GM19023 (cell line): ENCODE data around the gene MICU1.
"Not testable (repeated sequence)": the region's sequence is repeated elsewhere in the genome, so short reads cannot be mapped to it uniquely, and the experiment has no call there.

Source experiments
- ATAC-seq: cut with Tn5 transposase; IDR thresholded peaks from one replicate; pipeline ENCODE4 v1.9.1; 2021; ENCODE audit warnings: mild to moderate bottlenecking, moderate library complexity; ENCODE audit not compliant: unreplicated experiment

Gene MICU1

DNA sequence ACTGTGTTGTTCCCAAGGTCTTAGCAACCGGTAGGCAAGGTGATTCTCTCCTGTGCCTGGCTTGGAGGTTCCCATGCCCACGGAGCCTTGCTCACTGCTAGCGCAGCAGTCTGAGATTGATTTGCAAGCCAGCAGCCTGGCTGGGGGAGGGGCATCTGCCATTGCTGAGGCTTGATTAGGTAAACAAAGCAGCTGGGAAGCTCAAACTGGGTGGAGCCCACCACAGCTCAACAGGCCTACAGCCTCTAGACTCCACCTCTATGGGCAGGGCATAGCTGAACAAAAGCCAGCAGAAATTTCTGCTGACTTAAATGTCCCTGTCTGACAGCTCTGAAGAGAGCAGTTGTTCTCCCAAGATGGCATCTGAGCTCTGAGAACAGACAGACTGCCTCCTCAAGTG, 230.3 kb downstream of the MICU1 start:
- not testable (repeated sequence) for ATAC-seq

DNA sequence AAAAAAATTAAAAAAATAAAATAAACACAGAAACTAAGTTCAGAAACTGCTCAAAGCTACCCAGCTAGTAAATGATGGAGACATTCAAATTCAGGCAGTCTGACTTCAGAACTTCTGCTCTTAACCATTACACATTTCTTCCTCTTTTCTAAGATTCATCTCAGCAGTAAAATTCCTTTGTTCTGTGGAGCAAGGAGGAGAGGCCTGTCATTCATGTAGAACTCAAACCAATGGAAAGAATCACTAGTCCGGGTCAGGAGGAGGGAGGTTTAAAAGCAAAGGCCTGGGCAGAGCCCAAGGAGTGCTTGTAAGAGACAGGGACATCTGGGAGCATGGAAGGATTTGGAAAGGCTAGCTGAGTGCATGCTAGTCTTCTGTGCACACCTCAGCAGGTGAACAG, 233.3 kb downstream of the MICU1 start:
- no peak for ATAC-seq

DNA sequence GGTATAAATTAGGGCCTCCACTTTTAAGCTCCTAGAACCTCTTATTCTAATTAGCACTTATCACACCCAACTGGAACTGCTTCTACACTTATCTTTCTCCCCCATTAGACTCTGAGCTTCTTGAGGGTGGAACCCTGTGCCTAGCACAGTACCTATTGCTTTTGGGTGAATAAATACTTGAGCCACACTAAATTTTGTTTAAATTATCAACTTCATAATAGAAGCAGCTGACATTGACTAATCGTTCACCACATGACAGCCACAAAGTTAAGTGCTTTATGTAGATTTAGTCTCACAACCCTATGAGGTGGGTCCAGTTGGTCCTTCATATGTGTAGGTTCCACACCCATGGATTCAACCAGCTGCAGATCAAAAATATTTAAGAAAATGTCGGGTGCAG, 235.1 kb downstream of the MICU1 start:
- ATAC-seq = no peak

DNA sequence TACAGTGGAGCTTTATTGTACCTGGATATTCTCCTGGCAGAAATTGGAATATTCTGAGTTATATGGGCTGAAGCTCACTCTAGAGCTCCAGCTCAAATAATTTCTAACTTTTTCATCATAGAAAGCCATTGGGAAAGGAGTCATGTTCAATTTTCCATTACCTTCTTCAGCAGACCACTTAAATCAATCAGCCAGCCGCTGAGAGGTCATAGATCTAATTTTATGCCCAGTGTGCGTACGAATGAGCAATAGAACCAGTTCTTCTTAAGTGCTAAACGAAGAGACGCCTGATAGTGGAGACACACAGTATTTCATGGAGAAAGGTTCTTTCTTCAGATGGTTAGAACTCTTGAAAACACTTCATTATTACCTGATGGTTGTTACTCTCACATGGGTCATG, 236.2 kb downstream of the MICU1 start:
- no peak for ATAC-seq

DNA sequence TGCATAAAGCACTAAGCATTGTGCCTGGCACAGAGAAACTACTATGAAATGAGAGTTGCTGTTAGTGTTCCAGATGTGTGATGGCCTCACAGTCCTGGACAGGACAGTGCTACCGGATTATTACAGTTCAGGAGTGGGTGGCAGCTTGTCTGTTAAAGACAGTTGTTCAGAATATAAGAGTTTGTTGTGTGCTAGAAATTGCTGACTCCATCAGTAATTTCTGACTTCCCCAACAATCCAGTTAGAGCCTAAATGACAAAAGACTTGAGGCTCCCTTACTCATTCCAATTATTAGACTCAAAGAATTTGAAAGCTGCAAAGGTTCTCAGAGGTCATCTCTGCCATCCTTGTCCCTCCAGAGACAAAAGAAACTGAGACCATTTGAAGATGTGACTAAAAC, 236.9 kb downstream of the MICU1 start:
- ATAC-seq = no peak

DNA sequence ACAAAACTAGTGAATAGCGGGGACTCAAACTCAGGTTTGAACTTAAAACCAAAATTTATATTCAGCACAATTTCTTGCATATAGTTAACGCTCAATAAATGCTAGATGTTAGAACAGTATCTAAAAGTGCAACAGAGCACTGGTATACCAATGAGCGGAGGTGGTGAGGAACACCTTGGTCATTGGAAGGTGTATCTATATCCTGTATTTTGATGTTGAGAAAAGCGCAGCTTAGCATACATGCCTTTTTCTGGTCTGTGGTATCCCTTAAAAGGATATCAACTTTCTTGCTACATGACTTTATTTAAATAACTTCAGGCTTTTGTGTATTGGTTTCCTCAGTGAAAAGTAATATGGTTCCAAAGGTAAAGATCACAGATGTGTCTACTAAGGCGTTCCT, 237.8 kb downstream of the MICU1 start:
- ATAC-seq = no peak

DNA sequence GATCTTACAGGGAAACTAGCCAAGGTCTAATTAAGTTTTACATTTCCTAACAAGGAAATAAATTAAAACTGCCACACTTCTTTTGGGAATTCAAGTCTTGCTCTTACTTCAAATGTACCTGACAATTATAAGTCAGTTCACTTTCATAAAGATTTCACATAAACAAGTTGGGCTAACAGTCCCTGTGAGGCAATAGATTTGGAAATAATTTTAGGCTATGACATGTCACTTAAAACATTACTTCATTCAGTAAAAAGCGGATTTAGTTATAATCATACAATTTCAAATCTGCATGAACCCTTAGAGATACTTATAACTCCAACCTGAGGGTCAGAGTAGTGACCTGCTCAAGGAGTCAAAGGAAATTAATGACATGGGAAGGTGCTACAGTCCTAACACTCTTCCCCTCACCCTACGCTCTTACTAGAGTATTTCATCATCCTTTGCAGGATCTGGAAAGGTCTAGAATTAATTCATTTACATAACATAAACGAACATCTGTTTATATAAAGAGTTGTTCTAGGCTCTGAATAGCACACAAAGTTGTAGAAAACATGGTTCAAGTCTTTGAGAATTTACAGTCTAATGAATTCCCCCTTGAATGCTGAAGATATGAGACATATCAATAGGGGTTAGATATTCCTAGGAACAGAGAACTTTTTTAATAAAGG, 238.8 kb downstream of the MICU1 start:
- no peak for ATAC-seq

DNA sequence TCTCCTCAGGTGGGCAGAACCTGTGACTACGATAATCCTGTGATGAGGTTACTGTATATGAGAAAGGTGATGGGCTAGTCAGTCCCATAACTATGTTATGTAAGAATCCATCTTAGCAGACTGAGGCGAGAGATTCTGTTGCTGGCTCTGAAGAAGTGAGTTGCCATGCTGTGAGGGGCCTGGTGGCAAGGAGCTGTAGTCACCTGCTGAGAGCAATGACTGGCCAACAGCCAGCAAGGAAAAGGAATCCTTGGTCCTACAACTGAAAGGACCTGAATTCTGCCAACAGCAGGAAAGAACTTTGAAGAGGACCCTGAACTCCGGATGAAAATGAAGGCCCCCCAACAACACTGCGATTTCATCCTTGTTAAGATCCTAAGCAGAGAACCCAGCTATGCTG, 240.2 kb downstream of the MICU1 start:
- no peak for ATAC-seq

DNA sequence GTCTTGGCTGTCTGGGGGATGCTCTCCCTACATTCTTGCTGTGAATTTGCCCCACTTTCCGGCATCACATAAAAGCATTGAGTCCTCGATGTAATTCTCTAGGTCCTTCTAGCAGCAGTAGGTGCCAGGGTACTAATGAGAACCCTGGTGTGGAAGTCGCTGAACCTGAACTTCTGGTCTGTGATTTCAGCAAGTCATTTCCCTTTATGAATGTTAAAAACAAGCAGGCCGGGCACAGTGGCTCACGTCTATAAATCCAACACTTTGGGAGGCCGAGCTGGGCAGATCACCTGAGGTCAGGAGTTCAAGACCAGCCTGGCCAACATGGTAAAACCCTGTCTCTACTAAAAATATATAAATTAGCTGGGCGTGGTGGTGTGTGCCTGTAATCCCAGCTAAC, 240.9 kb downstream of the MICU1 start:
- ATAC-seq = not testable (repeated sequence)

DNA sequence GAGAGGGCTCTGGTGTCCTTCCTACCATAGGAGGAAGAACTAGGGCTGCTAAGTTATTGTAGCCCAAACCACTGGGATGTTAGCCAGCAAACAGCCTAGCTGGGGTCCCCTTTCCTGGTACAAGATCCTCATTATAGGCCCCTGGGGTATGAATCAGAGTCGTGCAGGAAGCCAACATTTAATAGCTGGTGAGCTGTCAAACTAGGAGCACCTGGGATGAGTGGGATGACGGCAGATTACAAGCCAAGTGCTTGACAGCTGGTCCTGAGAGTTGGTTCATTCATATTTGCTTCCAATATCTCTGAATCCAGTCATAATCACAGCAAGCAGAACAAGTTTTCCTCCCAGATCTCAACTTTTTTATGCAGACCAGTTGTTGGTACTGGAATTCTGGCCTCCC, 246.1 kb downstream of the MICU1 start:
- ATAC-seq = no peak

DNA sequence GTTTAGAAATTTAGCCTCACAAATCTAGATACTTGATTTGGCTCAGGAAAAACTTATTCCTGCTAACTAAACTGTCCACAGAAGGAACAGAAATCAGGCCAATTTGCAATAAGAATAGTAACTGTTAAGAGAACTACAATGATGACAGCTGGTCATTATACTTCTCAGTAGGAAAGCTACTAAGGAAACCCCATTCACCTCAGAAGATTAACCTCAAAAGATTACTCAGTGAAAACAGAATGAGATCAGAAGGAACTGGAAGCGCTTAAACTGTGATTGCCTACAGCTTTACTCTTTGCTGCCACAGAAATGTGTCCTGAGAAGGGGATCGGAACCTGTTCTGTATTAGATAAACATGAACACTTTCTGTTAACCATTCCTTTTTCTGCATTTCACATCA, 246.8 kb downstream of the MICU1 start:
- ATAC-seq = no peak

DNA sequence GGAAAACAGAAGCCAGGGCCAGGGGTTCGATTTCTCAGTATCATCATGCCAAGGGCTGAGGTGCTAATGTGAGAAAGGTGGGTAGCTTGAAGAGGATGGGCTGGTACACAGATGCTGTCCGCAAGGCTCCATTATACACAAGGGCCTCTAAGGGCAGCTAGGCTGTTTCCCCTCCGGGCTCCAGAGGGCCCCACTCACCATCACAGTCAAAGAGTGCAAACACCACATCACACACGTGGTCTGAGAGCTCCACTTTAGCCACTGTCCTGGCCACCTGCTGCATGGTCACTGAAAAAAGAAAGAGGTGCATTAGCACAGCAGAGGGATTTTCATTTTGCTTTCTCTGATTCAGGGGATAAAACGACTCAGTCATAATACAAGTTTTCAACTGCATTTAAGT, 250.3 kb downstream of the MICU1 start:
- ATAC-seq = no peak

DNA sequence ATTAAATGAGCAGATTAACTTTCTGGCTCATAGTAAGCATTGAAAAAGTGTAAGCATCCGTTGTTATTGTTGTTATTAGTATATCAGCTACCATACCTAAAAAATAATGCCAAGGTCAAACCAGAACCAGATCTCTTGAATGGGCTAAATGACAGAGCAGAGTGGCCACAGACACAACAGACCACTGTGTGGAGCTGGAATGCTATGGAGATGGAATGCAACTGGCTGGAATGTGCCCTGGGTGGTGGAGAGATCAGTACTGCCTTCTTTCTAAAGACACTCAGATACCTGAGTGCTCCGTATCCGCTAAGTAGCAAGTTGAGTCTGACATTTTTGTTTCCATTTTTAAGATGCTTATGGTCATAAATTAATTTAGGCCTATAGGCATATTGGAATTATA, 250.7 kb downstream of the MICU1 start:
- ATAC-seq = no peak

DNA sequence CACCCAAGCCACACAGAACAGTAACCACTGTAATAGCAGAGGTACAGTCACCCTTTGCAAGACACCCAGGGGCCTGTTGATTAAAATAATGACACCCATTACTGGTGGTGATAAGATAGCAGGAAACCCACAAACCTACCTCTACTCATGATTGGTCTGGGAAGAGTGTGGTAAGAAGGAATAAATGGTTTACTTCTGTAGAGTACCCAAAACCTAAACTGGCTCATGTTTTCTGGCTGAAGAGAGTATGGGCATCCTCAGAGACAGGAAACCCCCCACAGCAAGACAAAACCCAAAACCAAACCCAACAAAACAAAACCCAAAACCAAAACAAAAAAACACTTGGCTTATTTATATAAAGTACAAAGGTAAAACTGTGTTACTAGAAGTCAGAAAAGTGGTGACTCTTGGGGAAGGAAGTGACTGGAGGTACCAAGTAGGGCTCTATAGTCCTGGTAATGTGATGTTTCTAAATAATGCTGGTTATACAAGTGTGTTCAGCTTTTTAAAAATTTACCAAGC, 255.6 kb downstream of the MICU1 start:
- no peak for ATAC-seq

DNA sequence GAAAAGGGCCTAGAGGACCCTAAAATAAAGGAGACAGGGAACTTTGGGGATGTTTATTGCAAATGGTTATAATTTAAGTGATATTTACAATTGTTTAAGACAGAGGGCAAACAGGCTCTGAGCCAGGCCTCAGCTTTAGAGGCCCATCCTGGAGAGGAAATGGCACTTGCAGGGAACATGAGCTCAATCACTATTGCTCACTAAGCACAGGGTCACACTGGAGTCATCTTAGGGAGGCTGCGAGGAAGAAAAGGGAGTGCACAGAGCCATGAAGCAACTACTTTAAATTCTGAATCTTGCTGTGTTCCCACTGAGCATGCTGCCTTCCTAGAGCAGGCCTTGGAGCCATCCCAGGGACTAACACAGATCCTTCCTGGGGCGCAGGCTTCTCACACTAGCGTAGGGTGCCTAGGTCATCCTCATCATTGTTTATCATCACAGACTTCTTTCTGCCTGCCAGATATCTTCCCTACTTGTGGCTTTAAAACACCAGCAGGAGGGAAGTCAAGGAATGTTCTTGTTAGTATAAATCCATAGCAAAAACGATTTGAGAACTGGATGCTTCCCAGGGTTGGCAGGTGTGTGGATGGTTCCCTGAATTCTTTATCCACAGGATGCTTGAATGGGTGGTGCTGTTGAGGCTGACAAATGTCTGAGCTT, 258.4 kb downstream of the MICU1 start:
- ATAC-seq = no peak

DNA sequence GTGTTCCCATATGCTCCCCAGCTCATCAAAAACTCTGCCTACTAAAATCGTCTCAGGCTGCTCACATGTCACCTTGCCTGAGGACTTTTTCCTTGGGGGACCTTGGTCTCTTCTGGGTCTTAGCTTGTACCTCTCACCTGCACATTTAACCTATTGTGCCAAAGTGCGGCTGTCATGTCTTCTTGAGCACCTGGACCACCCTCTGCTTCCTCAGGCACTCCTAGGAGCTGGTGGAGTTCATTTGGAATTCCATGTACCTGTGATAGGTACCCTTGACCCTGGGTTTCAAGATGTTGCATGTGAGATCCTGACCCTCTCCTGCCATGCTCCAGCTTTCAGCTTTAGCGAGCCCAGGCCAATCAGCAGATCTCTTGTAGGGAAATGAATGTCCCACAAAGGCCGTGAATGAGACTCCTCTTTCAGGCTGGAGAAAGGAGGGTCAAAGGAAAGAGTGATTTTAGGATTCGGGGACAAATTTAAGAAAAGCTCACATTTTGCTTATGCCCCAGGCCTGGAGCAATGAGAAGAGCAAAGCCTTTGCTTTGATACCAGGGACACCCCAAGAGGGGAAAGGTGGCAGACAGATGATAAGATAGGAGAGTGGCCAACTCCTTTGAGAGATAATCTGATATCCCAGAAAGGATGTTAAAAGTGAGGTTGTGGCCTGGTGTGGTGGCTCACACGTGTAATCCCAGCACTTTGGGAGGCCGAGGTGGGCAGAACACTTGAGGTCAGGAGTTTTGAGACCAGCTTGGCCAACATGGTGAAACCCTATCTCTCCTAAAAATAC, 260.6 kb downstream of the MICU1 start:
- no peak for ATAC-seq

DNA sequence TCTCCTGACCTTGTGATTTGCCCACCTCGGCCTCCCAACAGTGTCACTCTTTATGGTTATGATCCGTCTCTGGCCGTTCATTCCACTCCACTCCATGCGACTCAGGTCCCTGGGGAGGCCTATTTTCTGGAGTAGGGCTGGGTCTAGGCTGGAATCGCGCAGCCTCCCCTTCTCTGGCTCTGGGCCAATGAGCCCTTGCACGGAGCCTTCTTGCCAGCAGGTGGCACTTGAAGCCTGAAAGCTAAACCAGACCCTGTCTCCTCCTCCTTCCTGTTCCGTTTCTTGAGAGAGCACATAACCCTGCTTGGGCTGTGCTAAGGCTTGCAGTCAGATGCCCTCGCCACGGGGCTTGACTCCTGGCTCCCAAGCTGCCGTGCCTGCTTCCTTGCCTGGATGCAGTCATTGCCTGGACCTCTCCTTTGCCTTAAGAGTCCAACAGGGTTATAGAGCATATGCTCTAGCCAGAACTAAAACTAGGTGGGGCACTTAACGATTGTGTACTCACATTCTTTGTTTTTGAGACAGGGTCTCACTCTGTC, 261.6 kb downstream of the MICU1 start:
- ATAC-seq = peak; percentile 89

DNA sequence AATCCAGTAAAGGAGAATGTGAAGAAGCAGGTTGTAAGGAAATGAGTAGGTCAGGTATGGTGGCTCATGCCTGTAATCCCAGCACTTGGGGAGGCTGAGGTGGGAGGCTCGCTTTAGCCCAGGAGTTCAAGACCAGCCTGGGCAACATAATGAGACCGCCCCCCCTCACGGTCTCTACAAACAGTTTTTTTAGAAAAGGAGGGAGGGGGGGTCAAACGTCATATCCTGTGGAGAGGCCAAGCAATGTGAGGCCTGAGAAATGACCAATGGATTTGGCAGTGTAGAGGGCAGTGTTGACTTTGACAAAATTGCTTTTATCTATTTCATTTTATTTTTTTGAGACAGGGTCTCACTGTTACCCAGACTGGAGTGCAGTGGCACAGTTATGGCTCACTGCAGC, 268.9 kb downstream of the MICU1 start:
- no peak for ATAC-seq

DNA sequence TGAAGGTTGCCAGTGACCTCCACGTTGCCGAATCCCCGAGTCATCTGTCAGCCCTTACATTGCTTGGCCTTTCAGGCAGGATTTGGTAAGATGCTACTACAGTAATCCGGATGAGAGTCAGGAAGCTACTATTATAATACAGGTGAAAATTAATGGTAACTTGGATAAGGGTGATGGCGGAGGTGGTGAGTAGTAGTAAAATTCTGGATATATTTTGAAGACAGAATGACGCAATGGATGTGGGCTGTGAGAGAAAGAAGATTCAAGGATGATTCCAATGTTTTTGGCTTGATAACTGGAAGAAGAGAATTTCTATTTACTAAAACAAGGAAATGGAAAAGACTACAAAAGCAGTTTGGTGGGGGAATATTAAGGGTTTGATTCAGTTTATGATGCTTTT, 269.8 kb downstream of the MICU1 start:
- no peak for ATAC-seq

DNA sequence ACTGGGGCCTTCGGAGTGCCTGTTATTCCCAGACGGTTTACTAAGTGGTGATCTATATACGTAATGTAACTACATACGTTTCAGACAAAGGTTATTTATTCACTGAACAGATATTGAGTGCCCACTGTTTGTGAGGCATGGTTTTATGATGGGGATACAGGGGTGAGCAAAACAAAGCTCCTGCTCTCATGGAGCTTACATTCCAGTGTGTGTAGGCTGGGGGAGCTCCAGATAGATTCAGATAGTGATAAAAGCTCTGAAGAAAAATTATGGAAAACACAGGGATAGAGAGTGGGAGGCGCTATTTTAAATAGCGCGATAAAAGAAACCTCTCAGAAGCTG, 270.7 kb downstream of the MICU1 start:
- ATAC-seq = no peak

DNA sequence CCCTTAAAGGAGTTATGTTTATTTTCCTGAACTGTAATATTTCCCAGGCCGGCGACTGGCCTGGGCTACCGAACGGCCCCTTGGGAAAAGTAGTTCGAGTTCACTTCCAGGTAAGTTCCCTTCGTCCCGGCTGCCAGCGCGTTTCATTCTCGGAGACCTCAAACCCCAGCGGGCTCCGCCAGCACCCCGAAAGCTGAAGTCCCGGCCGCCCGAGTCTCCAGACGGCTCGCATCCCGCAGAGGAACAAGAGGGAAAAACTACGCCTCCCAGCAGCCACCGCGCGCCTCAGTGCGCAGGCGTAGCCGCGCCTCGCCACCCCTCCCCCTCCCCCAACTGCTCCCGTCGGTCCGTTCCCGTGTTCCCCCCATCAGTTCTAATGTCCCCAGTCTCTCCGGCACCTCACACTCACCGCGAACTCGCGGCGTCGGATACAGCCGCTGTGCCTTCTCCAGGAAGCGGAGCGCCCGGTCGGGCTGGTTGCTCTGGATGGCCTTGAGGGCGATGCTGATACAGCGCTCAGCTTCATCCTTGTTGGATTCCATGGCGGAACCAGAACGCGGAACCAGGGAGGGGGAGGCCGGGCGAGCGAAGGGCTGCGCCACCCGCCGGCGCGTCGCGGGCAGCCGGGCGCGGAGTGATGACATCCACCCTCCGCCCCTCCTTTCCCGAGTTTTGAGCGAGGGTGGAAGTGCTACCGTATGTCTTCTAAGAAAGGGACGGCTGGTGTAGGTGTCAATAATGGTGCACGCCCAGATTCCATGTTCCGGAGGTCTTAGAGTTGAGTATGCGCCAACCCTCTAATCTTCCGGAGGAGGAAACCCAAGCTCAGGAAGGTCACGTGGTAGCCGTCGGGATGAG, 271.3 kb downstream of the MICU1 start, which contains the start of gene DNAJB12:
TSS of gene DNAJB12 (minus strand) at position 564 of the 858 bp plus-strand sequence. CDS start at position 542, 22 bp downstream.
- ATAC-seq = peak; percentile 79
